ENCODE measurements around the gene PARD3.

- TF ChIP-seq CTCF (IDR thresholded peaks at IDR 0.05; ENCODE audit: low read depth, low read length, poor library complexity, severe bottlenecking) (no peak), EZH2phosphoT487 (IDR thresholded peaks at IDR 0.05; ENCODE audit: borderline replicate concordance, low read length) (no peak)
Observed at GRCh38 chr10:34574353-34574934, 240.7 kb downstream of the PARD3 start.
